HS-27A (cell line): Measurements from ENCODE around the gene ERICH2.

Experiments
- DNase-seq: peaks from one replicate; pipeline ENCODE4 v3.0.0-alpha.2; 2012; ENCODE audit warnings: low read depth, missing footprints

Gene ERICH2

GRCh38 chr2:170763232-170763631 lies 6.9 kb upstream of the ERICH2 start:
- DNase-seq: no peak

- no peak for DNase-seq
These were observed 5.3 kb upstream of the ERICH2 start for GRCh38 chr2:170764880-170765261.

- no peak for DNase-seq
These were observed 3.5 kb upstream of the ERICH2 start for GRCh38 chr2:170766693-170767092.

- no peak for DNase-seq
These were observed 635 bp downstream of the ERICH2 start for GRCh38 chr2:170770606-170771420.

- no peak for DNase-seq
These were observed 1.3 kb downstream of the ERICH2 start for GRCh38 chr2:170771421-170771937.

- DNase-seq: no peak
These were observed 2.1 kb downstream of the ERICH2 start for GRCh38 chr2:170772295-170772694.

- no peak for DNase-seq
These were observed 3.9 kb downstream of the ERICH2 start for GRCh38 chr2:170774074-170774473.

GRCh38 chr2:170778900-170779299 lies 8.7 kb downstream of the ERICH2 start:
- no peak for DNase-seq

GRCh38 chr2:170779304-170779703 lies 9.1 kb downstream of the ERICH2 start:
- no peak for DNase-seq

- DNase-seq: no peak
These were observed 12.5 kb downstream of the ERICH2 start for GRCh38 chr2:170782673-170783072.

- no peak for DNase-seq
These were observed 13.4 kb downstream of the ERICH2 start for GRCh38 chr2:170783549-170783948.

GRCh38 chr2:170798996-170799395 lies 28.8 kb downstream of the ERICH2 start:
- DNase-seq: no peak

GRCh38 chr2:170806548-170806947 lies 36.4 kb downstream of the ERICH2 start:
- no peak for DNase-seq

GRCh38 chr2:170812710-170813600 lies 42.8 kb downstream of the ERICH2 start:
- peak; percentile 41 for DNase-seq

- no peak for DNase-seq
These were observed 43.7 kb downstream of the ERICH2 start for GRCh38 chr2:170813611-170814532.

- no peak for DNase-seq
These were observed 44.5 kb downstream of the ERICH2 start for GRCh38 chr2:170814533-170815230.

GRCh38 chr2:170815311-170815710 lies 45.1 kb downstream of the ERICH2 start:
- DNase-seq: no peak

- DNase-seq: no peak
These were observed 45.7 kb downstream of the ERICH2 start for GRCh38 chr2:170815746-170816503.

GRCh38 chr2:170816504-170817092 lies 46.4 kb downstream of the ERICH2 start, which contains the start of gene GAD1:
Gene GAD1, plus strand, starts transcription at chr2:170816887. Its CDS starts 1,705 bp downstream, at chr2:170818592.
- DNase-seq: no peak
